NCI-H2196 treated with DMSO at 0.1 percent for 48 hours (cell line): ENCODE data around the gene CDV3.

Experiments used
- DNase-seq: peaks from one replicate; lab custom pipeline; 2025; ENCODE audit not compliant: unreplicated experiment; lab: John Stamatoyannopoulos, UW

CDV3 gene

DNA sequence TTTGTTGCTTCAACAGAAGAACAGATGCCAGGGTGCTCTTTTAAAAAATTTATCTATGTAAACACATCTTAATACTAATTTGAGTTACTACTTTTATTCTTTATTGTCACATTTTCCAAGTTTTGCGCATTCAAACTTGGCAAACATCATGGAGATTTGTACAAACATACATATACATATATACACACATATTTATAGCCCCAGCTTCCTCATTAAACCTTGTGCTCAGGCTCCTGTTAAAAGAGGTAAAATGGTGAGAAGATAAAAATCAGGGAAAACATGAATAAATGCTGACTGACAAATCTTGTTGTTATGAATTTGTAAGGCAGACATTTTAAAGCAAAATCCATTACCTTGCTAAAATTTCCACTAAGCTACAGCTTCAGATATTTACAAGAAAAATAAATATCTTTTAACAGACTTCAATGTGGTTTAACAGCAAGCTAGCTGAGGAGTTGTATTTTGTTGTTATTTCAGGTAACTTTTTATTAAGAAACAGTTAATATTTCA lies 27.1 kb downstream of the CDV3 start:
- DNase-seq: no peak

DNA sequence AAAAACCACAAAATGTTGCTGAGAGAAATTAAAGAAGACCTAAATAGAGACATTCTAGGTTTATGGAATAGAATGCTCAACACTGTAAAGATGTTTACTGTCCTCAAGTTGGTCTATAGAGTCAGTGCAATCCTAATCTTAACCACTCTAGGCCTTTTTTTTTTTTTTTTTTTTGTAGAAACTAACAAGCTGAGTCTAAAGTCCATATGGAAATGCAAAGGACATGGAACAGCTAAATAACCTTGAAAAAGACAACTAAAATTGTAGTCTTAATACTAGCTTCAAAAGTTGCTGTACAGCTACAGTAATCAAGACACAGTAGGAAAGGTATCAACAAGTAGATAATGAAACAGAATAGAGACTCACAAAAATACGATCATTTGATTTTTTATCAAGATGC lies 32.9 kb downstream of the CDV3 start:
- DNase-seq: no peak

DNA sequence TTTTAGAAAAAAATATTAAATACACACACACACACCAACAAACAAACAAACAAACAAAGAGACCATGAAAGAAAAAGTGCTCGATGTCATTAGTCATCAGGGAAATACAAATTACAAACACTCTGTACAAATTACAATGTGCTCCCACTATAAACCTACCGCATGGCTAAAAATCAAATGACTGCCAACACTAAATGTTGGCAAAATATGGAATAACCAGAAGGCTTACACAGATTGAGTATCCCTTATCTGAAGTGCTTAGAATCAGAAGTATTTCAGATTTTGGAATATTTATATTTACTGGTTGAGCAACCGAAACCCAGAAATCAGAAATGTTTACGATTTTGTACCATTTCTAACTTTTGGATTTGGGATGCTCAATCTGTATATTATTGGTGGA lies 33.4 kb downstream of the CDV3 start:
- DNase-seq: no peak

DNA sequence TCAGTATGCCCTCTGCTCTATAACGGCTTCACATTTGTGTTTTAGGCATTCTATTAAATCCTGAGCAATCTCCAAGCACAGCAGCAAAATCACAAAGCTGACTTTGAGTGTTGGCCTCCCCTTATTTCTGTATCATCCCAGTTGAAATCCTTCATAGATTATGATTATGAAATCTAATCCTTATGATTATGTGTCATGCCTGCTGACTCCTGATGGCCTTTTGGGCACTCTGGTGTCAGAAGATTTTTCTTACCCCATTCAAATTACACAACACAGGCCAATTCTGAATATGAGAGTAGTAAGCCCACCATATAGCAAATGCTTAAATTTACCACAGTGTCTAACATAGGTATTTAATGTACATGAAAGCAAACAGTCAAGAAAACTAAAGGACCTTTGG lies 34.3 kb downstream of the CDV3 start:
- no peak for DNase-seq

DNA sequence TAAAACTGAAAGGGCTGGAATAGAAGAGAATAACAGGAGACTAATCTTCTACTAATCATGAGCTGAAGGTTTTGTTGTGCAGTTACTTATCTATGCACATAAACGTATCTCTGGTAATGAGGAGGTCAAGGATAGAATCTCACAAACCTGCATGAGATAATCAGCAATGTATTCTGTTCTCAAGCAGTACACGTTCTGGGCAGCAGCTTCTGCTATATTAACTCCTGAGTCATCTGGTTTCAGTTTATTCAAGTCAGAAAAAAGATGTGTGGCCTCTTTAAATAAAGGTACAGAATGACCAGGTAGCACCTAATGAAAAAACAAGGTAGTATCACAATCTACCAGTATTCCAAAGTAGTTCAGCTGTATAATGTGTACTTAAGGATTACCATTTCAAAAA lies 34.9 kb downstream of the CDV3 start:
- no peak for DNase-seq

DNA sequence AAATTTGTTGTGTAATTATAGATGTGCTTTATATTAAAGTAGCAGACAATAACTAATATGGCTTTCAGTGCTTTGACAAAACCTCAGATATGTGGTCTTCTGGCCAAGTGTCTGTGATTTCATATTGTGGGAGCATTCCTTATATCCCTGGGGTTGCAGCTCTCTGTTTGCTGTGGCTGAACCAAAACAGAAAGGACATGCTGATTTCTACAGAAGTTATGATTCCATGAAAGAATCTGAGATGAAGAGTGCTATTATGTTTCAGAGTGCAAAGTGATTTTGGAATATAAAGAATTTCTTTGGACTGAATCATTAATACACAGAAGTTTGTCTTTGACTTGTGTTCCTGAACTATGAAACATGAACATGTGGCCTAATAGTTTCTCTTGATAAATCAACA lies 36.5 kb downstream of the CDV3 start:
- DNase-seq: no peak

DNA sequence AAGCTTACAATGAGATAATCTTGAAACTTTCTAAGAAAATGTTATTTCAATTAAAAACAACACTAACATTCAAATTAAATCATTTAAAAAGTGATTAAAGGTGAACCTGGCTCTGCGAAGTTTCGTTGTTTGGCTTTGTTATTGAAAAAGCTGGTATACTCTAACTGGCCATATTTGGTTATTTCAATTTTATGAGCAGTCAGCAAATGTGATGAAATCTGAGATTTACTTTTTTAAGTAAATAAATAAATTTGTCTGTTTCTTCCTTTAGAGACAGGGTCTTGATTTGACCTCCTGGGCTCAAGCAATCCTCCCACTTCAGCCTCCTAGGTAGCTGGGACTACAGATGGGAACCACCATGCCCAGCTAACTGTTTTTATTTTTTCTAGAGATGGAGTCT lies 38.0 kb downstream of the CDV3 start:
- DNase-seq: no peak

DNA sequence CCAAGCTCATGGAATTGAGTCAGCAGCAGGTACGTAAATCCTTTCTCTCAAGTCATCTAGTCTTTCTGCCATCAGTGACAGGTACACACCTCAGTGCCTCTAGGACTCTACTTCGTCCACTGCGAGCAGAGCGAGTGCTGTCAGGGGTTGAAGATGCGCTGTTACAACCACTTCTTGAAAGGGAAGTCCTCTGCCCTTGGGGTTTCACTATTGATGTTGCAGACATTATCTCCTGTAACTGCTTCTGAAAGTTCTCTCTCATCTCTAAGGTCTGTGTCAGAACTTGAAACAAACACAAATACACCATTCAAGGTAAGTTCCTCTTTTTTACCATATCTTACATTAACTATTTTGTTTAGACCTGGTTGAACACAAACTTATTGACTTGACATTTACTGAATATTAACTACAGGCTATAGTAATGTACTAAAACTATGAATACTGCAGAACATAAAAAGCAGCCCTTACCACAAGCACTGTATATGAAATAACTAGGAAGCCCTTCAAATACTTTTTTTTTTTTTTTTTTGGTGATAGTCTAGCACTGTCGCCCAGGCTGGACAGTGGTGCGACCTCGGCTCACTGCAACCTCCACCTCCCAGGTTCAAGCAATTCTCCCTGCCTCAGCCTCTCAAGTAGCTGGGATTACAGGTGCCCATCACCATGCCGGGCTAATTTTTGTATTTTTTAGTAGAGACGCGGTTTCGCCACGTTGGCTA lies 46.7 kb downstream of the CDV3 start:
- no peak for DNase-seq

DNA sequence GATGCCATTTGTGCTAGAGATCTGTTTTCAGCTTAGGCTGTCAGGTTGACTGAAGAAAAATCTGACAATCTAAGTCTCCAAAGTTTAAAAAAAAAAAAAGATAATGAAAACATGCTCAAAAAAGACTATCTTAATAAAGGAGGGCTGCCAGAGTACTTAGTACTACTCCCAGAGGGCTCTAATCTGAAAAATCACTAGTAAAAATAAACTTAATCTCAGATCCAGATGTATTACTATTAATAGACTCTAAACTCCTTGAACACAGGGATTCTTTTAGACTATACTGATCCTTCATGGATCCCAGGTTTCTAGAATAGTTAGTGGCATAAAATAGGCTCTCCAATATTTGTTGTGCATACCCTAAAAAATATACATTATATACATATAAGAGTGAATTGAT lies 54.3 kb downstream of the CDV3 start:
- DNase-seq: no peak

DNA sequence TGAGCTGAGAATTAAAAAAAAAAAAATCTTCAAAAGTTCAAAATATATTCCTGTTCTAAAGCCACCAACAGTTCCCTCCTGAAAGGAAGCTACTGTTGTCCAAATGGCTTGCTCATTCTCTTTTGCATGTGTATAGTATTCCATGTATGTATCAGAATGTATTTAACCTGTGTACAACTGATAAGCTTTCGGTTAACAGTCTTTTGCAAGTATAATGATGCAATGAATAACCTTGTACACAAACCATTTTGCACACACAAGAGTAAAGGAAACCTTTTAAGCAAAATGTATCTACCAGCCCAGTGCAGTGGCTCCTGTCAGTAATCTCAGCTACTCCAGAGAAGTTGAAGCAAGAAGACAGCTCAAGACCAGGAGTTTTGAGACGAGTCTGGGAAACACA lies 55.7 kb downstream of the CDV3 start:
- DNase-seq: no peak

DNA sequence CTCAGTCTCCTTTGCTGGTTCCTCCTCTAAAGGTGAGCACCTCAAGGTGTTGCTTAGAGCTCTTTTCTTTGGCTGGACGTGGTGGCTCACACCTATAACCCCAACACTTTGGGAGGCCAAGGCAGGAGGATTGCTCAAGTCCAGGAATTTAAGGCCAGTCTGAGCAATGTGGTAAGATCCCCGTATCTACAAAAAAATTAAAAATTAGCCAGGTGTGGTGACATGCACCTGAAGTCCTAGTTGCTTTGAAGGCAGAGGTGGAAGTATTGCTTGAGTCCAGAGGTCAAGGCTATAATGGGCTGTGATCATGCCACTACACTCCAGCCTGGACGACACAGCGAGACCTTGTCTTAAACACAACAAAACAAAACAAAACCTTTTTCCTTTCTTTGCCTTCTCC lies 60.0 kb downstream of the CDV3 start:
- no peak for DNase-seq
